ENCODE results near the gene TXNRD2.
"Not testable (repeated sequence)": the region's sequence is repeated elsewhere in the genome, so short reads cannot be mapped to it uniquely, and the experiment has no call there.

The TXNRD2 gene

DNA sequence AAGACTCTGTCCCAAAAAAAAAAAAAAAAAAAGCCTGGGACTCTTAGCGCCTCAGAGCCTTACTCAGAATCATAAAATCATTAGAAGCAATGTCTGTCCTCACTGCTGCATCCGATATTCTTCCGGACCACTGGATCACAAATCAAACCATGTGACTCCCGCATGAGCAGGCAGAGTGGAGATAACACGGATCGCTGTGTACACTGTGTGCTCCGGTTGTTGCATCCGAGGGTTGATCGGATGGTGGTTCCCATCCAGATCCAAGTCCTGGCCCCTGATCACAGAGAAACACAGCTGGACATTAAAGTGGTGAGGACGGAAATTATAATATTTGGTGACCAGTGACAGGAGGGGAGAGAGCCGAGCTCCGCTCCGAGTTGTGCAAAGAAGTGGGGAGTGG is 9.7 kb upstream of the TXNRD2 start:
- DNase-seq (ENCODE audit: low read depth in 2 of 2, low spot score in 1 of 2) = no peak

DNA sequence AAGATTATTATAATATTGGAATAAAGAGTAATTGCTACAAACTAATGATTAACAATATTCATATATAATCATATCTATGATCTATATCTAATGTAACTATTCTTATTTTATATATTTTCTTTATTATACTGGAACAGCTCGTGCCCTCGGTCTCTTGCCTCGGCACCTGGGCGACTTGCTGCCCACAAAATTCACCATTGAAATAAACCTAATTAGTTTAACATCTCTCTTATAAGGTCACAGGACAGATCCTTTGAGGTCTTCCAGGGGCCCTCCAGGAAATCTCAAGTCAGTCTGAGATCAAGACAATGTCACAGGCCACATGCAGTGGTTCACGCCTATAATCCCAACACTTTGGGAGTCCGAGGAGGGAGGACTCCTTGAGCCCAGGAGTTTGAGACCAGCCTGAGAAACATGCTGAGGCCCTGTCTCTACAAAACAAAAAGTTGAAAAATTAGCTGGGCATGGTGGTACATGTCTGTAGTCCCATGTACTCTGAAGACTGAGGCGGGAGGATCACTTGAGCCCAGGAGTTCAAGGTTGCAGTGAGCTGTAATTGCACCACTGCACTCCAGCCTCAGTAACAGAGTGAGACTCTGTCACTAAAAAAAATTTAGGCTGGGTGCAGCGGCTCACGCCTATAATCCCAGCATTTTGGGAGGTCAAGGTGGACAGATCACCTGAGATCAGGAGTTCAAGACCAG is 6.6 kb upstream of the TXNRD2 start:
- no peak for DNase-seq (ENCODE audit: low read depth in 2 of 2, low spot score in 1 of 2)

DNA sequence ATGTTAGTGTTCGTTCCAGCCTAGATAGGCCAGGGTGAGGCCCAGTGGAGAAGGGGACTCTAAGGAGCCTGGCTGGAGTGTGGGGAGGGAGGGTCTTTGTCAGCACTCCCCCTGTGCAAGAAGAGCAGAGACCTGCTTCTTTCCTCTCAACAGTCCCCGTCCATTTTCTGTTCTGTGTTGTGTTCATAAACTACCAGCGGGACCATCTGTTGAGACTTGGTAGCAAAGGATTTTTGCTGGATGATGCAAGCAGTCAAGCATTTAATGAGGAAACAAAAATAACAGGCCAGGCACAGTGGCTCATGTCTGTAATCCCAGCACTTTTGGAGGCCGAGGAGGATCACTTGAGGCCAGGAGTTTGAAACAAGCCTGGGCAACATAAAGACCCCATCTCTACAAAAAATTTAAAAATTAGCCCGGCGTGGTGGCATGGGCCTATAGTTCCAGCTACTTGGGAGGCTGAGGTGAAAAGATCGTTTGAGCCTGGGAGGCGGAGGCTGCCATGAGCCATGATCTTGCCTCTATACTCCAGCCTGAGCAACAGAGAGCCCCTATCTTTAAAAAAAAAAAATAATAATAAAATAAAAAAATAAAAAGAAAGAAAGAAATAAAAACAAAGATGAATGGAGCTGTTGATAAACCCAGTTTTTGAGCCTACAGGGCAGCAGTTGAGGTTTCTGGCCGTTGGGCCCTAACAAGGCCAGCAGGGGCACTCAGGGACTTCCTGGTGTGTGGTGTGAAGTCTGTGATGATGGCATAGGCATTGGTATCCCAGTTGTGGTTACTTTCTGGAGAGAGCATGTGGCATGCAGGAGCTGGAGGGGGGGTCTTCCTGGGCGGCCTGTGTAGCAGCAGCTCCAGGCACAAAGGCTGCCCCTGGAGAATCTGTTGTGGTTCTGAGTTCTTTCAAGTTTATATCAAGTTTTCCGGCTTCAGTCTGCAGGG is 1.7 kb upstream of the TXNRD2 start:
- DNase-seq (ENCODE audit: low read depth in 2 of 2, low spot score in 1 of 2) = no peak

DNA sequence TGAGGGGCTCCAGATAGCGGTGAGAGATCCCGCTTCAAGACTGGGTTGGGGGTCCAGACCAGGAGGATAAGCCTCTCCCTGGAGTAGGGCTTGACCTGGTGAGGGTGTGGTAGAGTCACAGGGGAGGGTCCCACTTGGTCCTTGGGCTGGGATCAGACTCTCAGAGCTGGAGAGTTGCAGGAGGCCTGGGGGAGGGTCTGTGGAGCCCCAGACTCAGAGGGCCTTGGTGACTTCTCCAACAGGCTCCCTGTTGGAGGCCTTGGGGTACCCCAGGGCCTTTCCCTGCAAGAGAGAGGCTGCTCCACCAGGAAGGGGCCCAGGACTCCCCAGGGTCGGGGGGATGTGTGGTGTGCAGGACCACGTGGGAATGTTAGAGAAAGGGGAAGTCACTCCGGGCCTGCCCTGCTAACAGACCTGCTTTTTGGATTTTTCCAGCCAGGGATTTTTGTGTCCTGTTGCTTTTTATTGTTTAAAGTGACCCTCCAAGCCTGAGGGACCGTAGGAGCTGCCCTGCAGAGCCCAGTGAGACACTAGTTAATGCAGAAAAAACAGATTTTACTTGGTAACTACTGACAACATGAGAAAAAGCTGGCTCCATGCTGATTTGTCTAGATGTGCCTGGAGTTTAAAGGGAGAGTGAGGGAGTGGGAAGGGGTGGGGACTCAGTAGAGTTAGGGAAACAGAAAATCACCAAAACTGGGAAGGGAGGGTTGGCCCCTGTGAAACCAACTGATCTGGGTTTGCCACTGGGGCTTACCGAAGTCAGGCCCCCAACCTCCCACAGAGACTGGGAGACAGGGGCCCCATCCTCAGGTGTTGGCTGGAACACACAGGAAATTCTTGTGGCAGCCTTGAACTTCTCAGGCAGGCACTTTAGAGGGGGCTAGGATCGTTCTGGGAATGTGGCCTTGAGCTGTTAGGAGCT is 801 bp upstream of the TXNRD2 start:
- no peak for DNase-seq (ENCODE audit: low read depth in 2 of 2, low spot score in 1 of 2)

DNA sequence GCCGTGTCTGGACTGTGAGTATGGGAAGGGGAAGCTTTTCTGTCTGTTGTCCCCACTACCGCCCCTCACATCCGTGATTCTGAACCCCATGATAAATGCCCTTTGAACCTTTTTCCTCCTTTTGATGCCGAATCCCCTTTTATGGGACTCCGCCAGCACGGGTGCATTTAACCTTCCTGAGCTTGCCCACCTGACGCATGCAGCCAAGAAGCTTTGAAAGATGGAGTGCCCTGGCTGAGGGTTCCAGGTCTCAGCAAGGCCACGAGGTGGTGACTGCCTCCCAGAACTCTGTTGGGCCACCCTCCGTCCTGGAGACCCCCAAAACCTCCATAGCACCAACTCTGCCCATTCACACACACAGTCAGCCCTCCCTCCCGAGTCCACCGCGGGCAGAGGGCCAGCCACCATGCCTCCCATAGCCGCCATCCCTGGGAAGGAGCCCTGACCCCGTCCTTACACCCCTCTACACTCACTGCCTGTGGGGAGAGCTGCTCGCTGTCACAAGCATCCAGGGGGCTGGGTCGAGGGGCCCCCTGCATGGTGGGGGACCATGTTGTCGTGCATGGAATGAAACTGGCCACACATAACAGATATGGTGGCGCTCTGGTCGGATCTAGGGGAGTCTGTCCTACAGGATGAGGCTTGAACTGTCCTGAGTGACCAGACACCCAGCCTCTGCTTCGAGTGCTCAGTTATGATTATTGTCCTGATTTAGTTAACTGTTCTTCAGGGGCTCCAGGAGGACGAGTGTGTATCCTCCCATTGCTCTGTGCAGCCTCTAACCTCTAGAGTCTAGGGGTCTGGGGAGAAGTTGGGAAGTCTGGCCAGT is 868 bp downstream of the TXNRD2 start:
- no peak for DNase-seq (ENCODE audit: low read depth in 2 of 2, low spot score in 1 of 2)

DNA sequence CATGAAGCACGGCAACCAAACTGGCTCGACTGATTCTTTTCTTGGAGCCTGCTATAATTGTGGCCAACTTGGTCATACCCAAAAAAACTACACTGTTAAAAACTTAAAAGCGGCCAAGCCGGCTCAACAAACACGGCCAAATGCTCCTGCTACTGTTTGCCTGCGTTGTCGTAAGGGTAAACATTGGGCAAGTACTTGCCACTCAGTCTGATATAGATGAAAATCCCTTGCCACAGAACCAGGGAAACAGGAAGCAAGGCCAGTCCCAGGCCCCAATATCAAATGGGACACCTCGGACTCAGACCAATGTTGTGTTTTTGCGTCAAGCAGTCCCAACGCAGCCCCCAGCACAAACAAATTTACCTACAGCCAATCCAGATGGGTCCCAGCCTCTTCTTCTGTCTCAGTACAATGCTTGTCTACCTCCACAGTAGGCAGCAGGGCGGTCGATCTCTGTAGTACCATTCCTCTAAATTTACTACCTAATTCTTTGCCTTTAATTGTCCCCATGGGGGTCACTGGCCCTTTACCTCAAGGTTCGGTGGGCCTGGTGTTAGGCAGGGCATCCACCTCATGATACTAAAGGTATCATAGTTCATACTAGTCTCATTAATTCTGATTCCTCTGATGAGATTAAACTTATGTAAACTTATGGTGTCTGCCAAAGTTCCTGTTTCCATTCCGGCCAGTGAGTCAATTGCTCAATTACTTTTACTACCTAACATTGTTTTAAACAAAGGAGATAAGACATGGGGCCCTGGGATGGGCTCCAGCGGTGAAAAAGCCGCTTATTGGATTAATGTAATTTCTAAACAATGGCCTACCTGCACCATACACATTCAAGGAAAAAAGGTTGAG is 3.8 kb downstream of the TXNRD2 start:
- no peak for DNase-seq (ENCODE audit: low read depth in 2 of 2, low spot score in 1 of 2)

DNA sequence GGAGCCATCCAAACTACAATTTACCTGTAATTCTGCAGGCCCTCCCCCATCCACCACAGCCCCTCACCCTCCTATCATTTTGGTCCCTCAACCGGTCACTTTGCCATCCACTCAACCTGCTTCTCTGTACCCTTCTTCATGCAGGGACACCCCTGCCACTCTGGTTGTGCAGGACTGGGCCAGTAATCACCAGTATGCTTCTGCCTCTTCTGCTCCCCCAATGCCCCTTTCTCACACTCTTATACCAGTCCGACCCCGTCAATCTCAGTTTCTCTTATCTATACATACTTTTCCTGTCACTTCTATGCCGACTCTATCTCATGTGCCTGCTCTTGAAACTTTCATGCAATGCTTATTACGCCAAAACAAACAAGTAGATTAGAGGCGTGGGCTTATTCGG is 5.1 kb downstream of the TXNRD2 start:
- DNase-seq (ENCODE audit: low read depth in 2 of 2, low spot score in 1 of 2) = no peak

DNA sequence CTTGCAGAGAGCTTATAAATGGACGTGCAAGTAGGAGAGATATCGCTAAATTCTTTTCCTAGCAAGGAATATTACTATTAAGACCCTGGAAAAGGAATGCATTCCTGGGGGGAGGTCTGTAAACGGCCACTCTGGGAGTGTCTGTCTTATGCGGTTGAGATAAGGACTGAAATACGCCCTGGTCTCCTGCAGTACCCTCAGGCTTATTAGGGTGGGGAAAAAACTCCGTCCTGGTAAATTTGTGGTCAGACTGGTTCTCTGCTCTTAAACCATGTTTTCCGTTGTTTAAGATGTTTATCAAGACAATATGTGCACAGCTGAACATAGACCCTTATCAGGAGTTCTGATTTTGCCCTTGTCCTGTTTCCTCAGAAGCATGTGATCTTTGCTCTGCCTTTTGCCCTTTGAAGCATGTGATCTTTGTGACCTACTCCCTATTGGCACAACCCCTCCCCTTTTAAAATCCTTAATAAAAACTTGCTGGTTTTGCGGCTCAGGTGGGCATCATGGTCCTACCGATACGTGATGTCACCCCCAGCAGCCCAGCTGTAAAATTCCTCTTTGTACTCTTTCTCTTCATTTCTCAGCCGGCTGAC is 6.4 kb downstream of the TXNRD2 start:
- DNase-seq (ENCODE audit: low read depth in 2 of 2, low spot score in 1 of 2) = not testable (repeated sequence)

DNA sequence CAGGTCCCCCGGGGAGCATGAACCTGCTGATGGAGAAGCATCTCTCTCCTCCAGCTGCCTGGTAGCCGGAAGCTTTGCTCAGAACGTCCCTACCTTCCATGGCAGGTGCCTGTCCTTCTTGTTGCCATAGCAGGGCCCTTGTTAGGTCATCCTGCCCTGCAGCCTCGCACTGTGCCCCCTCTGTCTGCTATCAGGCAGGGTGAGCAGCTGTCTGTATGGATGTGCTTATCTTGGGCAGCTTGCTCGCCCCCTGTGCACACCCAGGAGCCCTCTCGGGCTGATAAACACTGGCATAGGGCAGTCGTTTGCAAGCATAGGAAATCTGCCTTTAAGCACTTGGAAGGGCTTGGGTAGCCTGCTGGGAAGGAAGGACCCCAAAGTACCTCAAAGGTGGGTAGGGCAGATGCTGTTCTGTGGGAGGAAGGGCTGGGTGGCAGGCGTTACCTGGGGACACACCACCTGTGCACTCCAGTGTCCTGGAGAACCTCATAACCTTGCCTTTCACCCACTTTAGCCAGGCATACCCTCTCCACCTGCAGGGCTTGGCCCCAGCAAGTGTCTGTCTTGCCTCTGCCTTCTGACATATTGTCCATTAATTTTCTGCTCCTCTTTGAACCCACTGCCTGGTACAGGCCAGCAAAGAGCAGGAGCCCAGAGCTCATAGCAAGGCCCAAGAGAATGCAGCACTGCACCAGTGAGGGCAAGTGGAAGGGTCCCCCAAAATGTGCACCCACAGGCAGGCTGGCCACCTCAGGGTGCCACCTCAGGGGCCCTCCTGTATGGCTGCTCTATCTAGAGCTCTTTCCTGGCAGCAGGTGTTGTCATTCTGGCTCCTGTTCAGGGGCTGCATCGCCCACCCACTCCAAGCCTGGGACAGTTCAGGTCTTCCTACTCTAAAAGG is 8.0 kb downstream of the TXNRD2 start:
- no peak for DNase-seq (ENCODE audit: low read depth in 2 of 2, low spot score in 1 of 2)

DNA sequence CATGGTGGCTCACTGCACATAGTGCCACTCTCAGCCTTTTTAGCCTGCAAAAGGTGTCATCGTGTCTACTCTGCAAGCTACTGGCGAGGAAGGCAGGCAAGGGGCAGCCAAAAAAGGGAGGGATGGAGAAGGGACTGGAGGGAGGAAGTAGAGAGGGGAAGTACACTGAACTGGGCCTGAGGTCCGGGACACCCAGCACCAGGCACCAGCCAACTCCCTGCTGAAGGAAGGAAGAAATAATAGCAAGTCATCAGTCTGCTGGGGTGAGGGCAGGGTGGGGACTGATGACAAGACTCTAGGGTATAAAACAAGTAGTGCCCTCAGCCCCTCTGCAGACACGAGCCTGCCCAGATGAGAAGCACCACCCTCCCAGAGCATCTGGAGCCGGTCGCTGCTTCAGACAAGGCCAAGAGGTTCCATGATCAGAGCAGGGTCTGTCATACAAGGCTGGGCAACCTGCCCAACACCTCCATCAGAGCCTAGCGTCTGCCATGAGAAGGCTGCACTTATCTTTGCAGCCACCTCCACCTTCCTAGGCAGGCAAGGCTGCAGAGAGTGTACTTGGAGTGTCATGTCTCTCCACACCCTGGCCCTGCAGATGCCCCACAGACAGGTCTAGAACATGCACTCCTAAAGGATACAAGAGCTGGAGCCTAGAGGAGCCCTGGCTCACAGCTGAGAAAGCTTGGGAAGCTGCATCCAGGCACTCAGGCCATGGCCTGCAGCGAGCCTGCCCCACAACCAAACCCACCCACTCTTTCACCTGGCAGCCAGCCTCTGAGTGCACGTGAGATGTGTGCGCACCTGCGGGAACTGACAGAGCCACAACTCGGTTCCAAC is 9.0 kb downstream of the TXNRD2 start:
- DNase-seq (ENCODE audit: low read depth in 2 of 2, low spot score in 1 of 2) = no peak

DNA sequence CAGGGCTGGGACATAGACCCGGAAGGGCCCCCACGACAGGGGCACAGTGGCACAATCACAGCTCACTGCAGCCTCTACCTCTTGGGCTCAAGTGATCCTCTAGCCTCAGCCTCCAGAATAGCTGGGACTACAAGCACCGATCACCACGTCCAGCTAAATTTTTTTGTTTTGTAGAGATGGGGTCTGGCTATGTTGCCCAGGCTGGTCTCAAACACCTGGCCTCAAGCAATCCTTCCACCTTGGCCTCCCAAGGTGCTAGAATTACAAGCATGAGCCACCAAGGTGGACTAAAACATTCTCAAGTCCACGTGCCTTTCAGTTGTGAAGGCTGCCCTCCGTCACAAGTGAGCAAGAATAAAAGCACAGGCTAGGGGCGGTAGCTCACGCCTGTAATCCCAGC is 10.1 kb downstream of the TXNRD2 start:
- DNase-seq (ENCODE audit: low read depth in 2 of 2, low spot score in 1 of 2) = no peak

DNA sequence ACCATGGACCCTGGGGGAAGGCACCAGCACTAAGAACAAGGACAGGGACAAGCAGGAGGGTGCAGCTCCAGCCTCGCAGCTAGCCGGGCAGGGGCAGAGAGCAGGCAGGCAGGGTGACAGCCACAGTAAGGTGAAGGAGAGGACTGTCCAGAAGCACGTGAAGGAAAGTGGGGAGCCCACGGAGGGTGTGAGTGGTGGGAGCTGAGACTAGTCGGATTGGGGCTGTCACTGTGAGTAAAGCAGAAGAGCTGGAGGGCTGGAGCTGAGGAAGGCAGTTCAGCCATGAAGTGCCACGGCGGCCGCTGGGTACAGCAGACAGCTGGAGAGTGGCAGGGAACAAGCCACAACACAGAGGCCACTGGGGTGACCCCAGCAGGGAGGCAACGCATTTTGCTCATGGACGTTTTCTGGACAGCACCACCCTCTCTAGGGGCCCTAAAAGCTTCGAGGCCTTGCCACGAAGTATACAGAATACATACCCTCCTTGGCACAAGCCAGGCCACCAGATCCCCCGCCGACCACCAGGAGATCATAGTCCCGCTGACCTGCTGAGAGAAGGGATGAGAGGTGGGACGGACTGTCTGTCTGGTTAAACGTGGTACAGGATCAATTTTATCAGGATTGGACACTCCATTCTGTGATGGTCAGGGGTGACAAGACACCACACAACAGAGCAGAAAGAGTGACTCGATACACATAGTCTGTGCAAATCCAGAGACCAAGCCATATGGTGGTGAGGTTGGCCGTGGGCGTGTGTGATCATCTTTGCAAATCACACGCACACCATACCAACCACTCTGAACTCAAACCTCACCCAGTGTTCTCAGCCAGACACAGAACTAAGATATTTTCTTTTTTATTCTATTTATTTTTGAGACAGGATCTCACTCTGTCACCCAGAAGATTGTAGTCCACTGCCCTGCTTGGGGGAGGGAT is 10.8 kb downstream of the TXNRD2 start:
- DNase-seq (ENCODE audit: low read depth in 2 of 2, low spot score in 1 of 2) = no peak

- no peak for DNase-seq (ENCODE audit: low read depth in 2 of 2, low spot score in 1 of 2)
Observed at GRCh38 chr22:19929586-19930550, 11.8 kb downstream of the TXNRD2 start.

- no peak for DNase-seq (ENCODE audit: low read depth in 2 of 2, low spot score in 1 of 2)
Observed at GRCh38 chr22:19928207-19928606, 13.4 kb downstream of the TXNRD2 start.

DNA sequence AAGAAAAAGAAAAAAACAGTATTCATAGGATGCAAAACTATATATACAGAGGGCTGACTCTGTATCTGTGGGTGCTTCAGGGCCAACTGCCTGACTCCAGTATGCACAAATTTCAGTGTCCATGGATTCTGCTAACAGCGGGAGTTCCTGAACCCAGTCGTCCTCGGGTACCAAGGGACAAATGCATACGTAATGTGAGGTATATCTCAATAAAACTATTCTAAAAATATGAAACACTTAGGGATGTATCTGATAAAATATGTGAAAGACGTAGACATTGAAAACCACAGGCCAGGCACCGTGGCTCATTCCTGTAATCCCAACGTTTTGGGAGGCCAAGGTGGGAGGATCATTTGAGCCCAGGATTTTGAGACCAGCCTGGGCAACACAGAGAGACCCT is 13.9 kb downstream of the TXNRD2 start:
- DNase-seq (ENCODE audit: low read depth in 2 of 2, low spot score in 1 of 2) = no peak

All from stimulated activated CD8-positive, alpha-beta memory T cell treated with anti-CD3 and anti-CD28 coated beads, Interleukin-4, amount 100 ng/mL, for 4 hours (primary cell).